ENCODE data around the gene CLEC10A. TPM values are rescaled to one million over a fixed set of nuclear protein-coding genes. Genes with fewer than 3 reads are reported as not detected.
A peak's percentile ranks its signal among the peaks of the same experiment; 100 is the strongest.

Gene CLEC10A
- total RNA-seq, 4 donors from 2014 or later = 1.8 to 9.9 (median 5.6) TPM

GRCh38 chr17:7113273-7114071 lies 33.4 kb upstream of the CLEC10A start:
- H3K36me3 ChIP-seq = no peaks in the 10 kb centered on the region
- no peak overlapping the region for H3K27ac ChIP-seq

DNA sequence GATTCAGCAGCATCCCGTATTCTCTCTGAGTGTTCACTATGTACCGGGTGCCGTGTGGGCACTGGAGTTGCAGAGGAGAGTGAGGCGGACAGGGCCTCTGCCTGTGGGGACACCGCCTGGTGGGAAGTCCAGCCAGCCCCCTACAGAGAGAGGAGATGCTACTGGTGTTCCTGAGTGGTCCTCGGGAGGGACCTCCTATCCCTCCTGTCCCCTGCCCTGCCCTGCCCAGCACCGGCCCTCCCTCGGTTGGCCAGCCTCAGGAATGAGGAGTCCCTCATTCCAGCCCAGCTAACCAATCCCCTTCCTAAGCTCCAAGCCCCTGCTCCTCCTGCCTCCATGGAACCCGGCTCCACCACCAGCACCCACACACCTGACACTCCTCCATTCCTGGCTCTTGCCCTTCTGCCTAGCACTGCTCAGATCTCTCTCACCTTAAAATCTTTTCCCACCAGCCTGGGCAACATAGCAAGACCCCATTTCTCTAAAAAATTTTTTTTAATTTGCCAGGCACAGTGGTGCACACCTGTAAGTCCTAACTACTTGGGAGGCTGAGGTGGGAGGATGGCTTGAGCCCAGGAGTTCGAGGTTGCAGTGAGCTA lies 32.6 kb upstream of the CLEC10A start:
- no peaks in the 10 kb centered on the region for H3K36me3 ChIP-seq
- no peaks in the 10 kb centered on the region for H3K27me3 ChIP-seq
- no peaks in the 10 kb centered on the region for H3K4me1 ChIP-seq
- H3K9me3 ChIP-seq = no peaks in the 10 kb centered on the region
- no peak overlapping the region for H3K4me3 ChIP-seq
- peak in 1 of 3 donors; percentile 40 for DNase-seq
- TF ChIP-seq POLR2A (IDR thresholded peaks at IDR 0.05) = no peak
- TF ChIP-seq, protein P1, sequence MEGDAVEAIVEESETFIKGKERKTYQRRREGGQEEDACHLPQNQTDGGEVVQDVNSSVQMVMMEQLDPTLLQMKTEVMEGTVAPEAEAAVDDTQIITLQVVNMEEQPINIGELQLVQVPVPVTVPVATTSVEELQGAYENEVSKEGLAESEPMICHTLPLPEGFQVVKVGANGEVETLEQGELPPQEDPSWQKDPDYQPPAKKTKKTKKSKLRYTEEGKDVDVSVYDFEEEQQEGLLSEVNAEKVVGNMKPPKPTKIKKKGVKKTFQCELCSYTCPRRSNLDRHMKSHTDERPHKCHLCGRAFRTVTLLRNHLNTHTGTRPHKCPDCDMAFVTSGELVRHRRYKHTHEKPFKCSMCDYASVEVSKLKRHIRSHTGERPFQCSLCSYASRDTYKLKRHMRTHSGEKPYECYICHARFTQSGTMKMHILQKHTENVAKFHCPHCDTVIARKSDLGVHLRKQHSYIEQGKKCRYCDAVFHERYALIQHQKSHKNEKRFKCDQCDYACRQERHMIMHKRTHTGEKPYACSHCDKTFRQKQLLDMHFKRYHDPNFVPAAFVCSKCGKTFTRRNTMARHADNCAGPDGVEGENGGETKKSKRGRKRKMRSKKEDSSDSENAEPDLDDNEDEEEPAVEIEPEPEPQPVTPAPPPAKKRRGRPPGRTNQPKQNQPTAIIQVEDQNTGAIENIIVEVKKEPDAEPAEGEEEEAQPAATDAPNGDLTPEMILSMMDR (IDR thresholded peaks at IDR 0.05) = no peak
- no peak overlapping the region for H3K27ac ChIP-seq

More at GRCh38 chr17:7113273-7114071, 33.4 kb upstream of the CLEC10A start:
- peak in 1 of 3 donors; percentile 19 for DNase-seq
- no peaks in the 10 kb centered on the region for H3K27me3 ChIP-seq
- TF ChIP-seq POLR2A (IDR thresholded peaks at IDR 0.05) = no peak
- TF ChIP-seq, protein P1 (IDR thresholded peaks at IDR 0.05) = no peak
- no peaks in the 10 kb centered on the region for H3K4me1 ChIP-seq
- H3K4me3 ChIP-seq = peak overlapping the region in 1 of 4 donors; percentile 36
- H3K9me3 ChIP-seq = no peaks in the 10 kb centered on the region

- no peak for TF ChIP-seq POLR2A (IDR thresholded peaks at IDR 0.05)
- TF ChIP-seq, protein P1 (IDR thresholded peaks at IDR 0.05) = no peak
- no peak overlapping the region for H3K4me3 ChIP-seq
- DNase-seq = peak in 1 of 3 donors; percentile 43
- no peaks in the 10 kb centered on the region for H3K27me3 ChIP-seq
- H3K36me3 ChIP-seq = no peaks in the 10 kb centered on the region
- no peak overlapping the region for H3K27ac ChIP-seq
- no peaks in the 10 kb centered on the region for H3K9me3 ChIP-seq
- H3K4me1 ChIP-seq = no peaks in the 10 kb centered on the region
Observed at GRCh38 chr17:7111784-7112509, 31.9 kb upstream of the CLEC10A start.

- no peak for DNase-seq
- Histone ChIP-seq H3K4me1 (no peaks in the 10 kb centered on the region), H3K9me3 (no peaks in the 10 kb centered on the region), H3K36me3 (no peaks in the 10 kb centered on the region), H3K4me3 (no peak overlapping the region), H3K27me3 (no peaks in the 10 kb centered on the region), H3K27ac (no peak overlapping the region)
- no peak for TF ChIP-seq POLR2A (IDR thresholded peaks at IDR 0.05)
- TF ChIP-seq, protein P1 (IDR thresholded peaks at IDR 0.05) = no peak
Observed at GRCh38 chr17:7110617-7111306, 30.7 kb upstream of the CLEC10A start.
